Stimulated activated naive CD4-positive, alpha-beta T cell treated with Interleukin-2 at 50 U/mL for 16 hours (primary cell): ENCODE results near the gene ACP7.
"Not testable (repeated sequence)": the region's sequence is repeated elsewhere in the genome, so short reads cannot be mapped to it uniquely, and the experiment has no call there.

ENCODE experiments used
- DNase-seq: peaks from one replicate; lab custom pipeline; 2025; lab: John Stamatoyannopoulos, UW

The ACP7 gene

GRCh38 chr19:39106194-39106593 is 22.0 kb downstream of the ACP7 start:
- no peak for DNase-seq

GRCh38 chr19:39109641-39110040 is 25.5 kb downstream of the ACP7 start:
- DNase-seq: no peak

- peak; percentile 66 for DNase-seq
These were observed 26.2 kb downstream of the ACP7 start for GRCh38 chr19:39110263-39110967.

GRCh38 chr19:39111593-39112199 is 27.5 kb downstream of the ACP7 start:
- DNase-seq: no peak

- no peak for DNase-seq
These were observed 28.2 kb downstream of the ACP7 start for GRCh38 chr19:39112338-39112890.

GRCh38 chr19:39113199-39113598 is 29.0 kb downstream of the ACP7 start:
- no peak for DNase-seq

- DNase-seq: no peak
These were observed 31.1 kb downstream of the ACP7 start for GRCh38 chr19:39115105-39115847.

- not testable (repeated sequence) for DNase-seq
These were observed 32.9 kb downstream of the ACP7 start for GRCh38 chr19:39117023-39117422.

- DNase-seq: no peak
These were observed 35.7 kb downstream of the ACP7 start for GRCh38 chr19:39119830-39120229.

GRCh38 chr19:39122934-39123731 is 39.0 kb downstream of the ACP7 start:
- DNase-seq: no peak

- no peak for DNase-seq
These were observed 40.1 kb downstream of the ACP7 start for GRCh38 chr19:39124136-39124764.

- no peak for DNase-seq
These were observed 41.0 kb downstream of the ACP7 start for GRCh38 chr19:39125199-39125553.

- peak; percentile 98 for DNase-seq
These were observed 41.6 kb downstream of the ACP7 start, which contains the start of gene PAK4 for GRCh38 chr19:39125554-39126311. Gene PAK4 (plus strand): TSS chr19:39125786. CDS start chr19:39169554, 43,768 bp downstream.

GRCh38 chr19:39126312-39127187 is 42.4 kb downstream of the ACP7 start:
- no peak for DNase-seq

- DNase-seq: no peak
These were observed 43.8 kb downstream of the ACP7 start for GRCh38 chr19:39127812-39128515.

- no peak for DNase-seq
These were observed 44.4 kb downstream of the ACP7 start for GRCh38 chr19:39128516-39129079.

GRCh38 chr19:39129116-39129515 is 44.9 kb downstream of the ACP7 start:
- DNase-seq: no peak

- no peak for DNase-seq
These were observed 46.4 kb downstream of the ACP7 start for GRCh38 chr19:39130337-39131254.
